ENCODE data around the gene GDPD4. TPM values are rescaled to one million over a fixed set of nuclear protein-coding genes. Genes with fewer than 3 reads are reported as not detected.
A peak's percentile ranks its signal among the peaks of the same experiment; 100 is the strongest.

The GDPD4 gene
- total and polyA plus RNA-seq, 9 of the 15 experiments (the other 6 are each of a cell fraction or from before 2014, with no cell fraction given): 0.40 TPM; not detected in 8

DNA sequence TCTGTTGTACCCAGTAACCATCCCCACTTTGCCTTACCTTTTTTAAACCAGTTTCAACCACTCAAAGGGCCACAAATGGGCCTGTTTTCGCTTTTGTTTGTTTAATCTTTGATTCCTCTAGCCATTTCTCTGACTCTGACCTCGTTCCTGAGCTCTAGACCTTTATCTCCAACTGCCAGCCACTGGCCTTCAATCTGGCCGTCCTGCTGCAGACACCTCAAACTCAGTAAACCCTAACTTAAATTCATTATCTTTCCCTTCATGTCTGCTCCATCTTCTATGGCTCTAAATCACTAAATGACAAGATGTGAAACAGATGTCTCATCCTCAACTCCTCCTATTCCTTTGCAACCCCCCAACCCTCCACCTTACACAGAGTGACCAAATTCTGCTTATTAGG lies 1.3 kb upstream of the GDPD4 start (continued):
- TF ChIP-seq ETS2 (tag; IDR thresholded peaks at IDR 0.05; ENCODE audit: borderline replicate concordance, poor library complexity, severe bottlenecking) (no peak), KLF16 (IDR thresholded peaks at IDR 0.05) (peak; percentile 71), KLF13 (tag; IDR thresholded peaks at IDR 0.05; ENCODE audit: borderline replicate concordance, low read depth) (no peak), IRF1 (CRISPR knock-in tag; IDR thresholded peaks at IDR 0.05; ENCODE audit: borderline replicate concordance) (no peak), KHSRP (IDR thresholded peaks at IDR 0.05) (peak; percentile 21; the same call in 1 of the 2 replicates), MYC (IDR thresholded peaks at IDR 0.05; ENCODE audit: low read depth, low read length) (no peak), MYC (CRISPR knock-in tag; IDR thresholded peaks at IDR 0.05; ENCODE audit: borderline replicate concordance, low read depth) (no peak), LEF1 (IDR thresholded peaks at IDR 0.05) (peak; percentile 47; the same call in 1 of the 2 replicates), SIX5 (IDR thresholded peaks at IDR 0.05; ENCODE audit: borderline replicate concordance in 1 of 2, insufficient read depth in 1 of 2, low read depth in 1 of 2, low read length in 2 of 2) (no peak), ZBTB1 (CRISPR knock-in tag; IDR thresholded peaks at IDR 0.05; ENCODE audit: borderline replicate concordance, low read depth) (no peak), RBM15 (IDR thresholded peaks at IDR 0.05; ENCODE audit: insufficient read depth, low read length) (no peak), MCM3 (IDR thresholded peaks at IDR 0.05) (no peak), ELK3 (CRISPR knock-in tag; IDR thresholded peaks at IDR 0.05) (no peak), ZNF76 (CRISPR knock-in tag; IDR thresholded peaks at IDR 0.05; ENCODE audit: borderline replicate concordance) (no peak), ATF1 (CRISPR knock-in tag; IDR thresholded peaks at IDR 0.05) (no peak), ATF1 (tag; IDR thresholded peaks at IDR 0.05) (peak; percentile 25; the same call in 1 of the 2 replicates), BRD4 (IDR thresholded peaks at IDR 0.05) (no peak), MTA1 (IDR thresholded peaks at IDR 0.05; ENCODE audit: borderline replicate concordance) (peak; percentile 70; the same call in 1 of the 2 replicates), ESRRB (CRISPR knock-in tag; IDR thresholded peaks at IDR 0.05; ENCODE audit: borderline replicate concordance) (no peak), HMG20A (CRISPR knock-in tag; conservative IDR thresholded peaks at IDR 0.05) (0 out of 2 replicates have a peak, but pooled peaks have one; percentile 73), ZNF766 (CRISPR knock-in tag; conservative IDR thresholded peaks at IDR 0.05) (peak; percentile 82), RNF219 (CRISPR knock-in tag; IDR thresholded peaks at IDR 0.05) (no peak), PYGO2 (tag; IDR thresholded peaks at IDR 0.05) (peak; percentile 64; the same call in 1 of the 2 replicates), ZNF174 (CRISPR knock-in tag; IDR thresholded peaks at IDR 0.05) (no peak), ETV6 (IDR thresholded peaks at IDR 0.05; ENCODE audit: borderline replicate concordance in 1 of 2, low read depth in 2 of 2, low read length in 1 of 2) (no peak), ETV6 (CRISPR knock-in tag; IDR thresholded peaks at IDR 0.05; ENCODE audit: borderline replicate concordance) (no peak), ZNF57 (CRISPR knock-in tag; IDR thresholded peaks at IDR 0.05) (no peak)
